HG03066 (cell line): ENCODE results near the gene RFX1.
"Not testable (repeated sequence)": the region's sequence is repeated elsewhere in the genome, so short reads cannot be mapped to it uniquely, and the experiment has no call there.

ENCODE experiments used
- ATAC-seq: cut with Tn5 transposase; IDR thresholded peaks from one replicate; pipeline ENCODE4 v1.9.1; 2021; ENCODE audit warnings: low read depth; ENCODE audit not compliant: unreplicated experiment

RFX1 gene

GRCh38 chr19:14027856-14028450 is 21.8 kb upstream of the RFX1 start, which contains the start of gene RLN3:
Gene RLN3, plus strand, starts transcription at chr19:14028148. Its CDS starts 57 bp downstream, at chr19:14028205.
- ATAC-seq = no peak

DNA sequence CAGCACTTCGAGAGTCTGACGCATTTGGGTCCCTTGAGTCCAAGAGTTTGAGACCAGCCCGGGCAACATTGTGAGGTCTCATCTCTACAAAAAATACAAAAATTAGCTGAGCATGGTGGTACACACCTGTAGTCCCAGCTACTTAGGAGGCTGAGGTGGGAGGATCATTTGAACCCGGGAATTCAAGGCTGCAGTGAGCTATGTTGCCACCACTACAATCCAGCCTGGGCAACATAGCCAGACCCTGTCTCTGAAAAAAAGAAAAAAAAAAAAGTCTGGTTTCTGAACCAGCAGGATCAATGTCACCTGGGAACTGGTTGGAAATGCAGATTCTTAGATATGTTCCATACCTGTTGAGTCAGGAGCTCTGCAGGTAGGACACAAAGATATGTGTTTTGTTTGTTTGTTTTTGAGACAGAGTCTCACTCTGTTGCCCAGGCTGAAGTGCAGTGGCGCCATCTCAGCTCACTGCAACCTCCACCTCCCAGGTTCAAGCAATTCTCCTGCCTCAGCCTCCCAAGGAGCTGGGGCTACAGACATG is 20.6 kb upstream of the RFX1 start:
- ATAC-seq = not testable (repeated sequence)

DNA sequence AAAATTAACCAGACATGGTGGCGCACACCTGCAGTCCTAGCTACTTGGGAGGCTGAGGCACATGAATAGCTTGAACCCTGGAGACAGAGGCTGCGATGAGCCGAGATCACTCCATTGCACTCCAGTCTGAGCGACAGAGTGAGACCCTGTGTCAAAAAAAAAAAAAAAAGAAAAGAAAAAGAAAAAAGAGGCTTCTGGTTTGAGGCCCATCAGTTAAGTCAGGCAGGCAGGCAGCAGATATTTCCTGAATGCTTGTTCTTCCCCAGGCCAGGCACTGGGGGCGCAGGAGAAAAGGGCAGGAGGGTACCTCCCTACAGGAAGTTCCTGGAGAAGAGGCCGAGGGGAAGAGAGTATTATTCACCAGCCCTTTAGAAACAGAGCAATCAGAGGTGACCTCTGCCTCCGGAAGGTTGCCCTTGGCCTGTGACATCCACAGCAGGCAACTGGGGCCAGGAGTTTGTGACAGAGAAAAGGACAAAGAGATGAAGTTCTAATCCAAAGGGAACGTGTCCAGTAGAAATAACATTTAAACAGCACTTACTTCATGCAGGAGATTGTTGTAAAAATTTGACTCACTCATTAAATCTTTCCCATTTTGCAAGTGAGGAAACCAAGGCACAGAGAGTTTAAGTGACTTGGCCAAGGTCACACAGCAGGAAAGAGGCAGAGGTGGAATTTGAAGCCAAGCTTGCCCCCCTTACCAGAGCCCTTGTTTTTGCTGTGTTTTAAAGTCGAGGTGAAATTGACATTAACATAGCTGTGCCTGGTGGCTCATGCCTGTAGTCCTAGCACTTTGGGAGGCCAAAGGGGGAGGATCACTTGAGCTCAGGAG is 17.5 kb upstream of the RFX1 start:
- ATAC-seq = no peak

DNA sequence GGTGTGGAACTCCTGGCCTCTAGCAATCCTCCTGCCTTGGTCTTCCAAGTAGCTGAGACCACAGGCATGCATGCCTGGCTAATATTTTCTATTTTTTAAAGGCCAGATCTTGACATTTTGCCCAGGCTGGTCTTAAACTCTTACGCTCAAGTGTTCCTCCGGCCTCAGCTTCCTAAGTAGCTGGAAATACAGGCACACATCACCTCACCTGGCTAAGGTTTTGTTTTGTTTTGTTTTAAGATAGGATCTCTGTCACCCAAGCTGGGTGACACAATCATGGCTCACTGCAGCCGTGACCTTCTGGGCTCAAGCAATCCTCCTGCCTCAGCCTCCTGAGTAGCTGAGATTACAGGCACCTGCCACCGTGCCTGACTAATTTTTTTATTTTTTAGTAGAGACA is 16.3 kb upstream of the RFX1 start:
- ATAC-seq = no peak

DNA sequence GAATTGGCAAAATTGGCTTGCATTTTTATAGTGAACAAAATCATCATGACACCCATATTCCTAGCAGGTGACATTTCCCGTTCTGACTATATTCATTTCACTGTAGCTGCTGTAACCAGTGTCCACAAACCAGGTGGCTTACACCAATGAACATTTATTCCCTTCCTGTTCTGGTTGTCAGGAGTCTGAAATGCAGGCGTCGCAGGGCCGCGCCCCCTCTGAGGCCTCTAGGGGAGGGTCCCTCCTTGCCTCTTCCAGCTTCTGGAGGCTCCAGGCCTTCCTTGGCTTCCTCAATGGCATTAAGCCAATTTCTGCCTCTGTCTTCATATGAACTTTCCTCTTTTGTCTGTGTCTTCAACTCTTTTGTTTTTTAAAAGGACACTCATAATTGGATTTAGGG is 15.4 kb upstream of the RFX1 start:
- no peak for ATAC-seq

DNA sequence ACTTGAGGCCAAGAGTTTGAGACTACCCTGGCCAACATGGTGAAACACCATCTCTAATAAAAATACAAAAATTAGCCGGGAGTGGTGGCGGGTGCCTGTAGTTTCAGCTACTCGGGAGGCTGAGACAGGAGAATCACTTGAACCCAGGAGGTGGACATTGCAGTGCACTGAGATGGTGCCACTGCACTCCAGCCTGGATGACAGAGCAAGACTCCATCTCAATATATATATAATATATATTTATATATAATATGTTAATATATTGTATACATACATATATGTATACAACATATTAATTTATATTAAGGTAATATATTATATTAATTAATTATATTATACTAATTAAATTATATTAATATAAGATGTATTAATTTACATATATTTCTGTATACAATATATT is 13.6 kb upstream of the RFX1 start:
- ATAC-seq = not testable (repeated sequence)

- no peak for ATAC-seq
These were observed 13.0 kb upstream of the RFX1 start for GRCh38 chr19:14019100-14019499.

DNA sequence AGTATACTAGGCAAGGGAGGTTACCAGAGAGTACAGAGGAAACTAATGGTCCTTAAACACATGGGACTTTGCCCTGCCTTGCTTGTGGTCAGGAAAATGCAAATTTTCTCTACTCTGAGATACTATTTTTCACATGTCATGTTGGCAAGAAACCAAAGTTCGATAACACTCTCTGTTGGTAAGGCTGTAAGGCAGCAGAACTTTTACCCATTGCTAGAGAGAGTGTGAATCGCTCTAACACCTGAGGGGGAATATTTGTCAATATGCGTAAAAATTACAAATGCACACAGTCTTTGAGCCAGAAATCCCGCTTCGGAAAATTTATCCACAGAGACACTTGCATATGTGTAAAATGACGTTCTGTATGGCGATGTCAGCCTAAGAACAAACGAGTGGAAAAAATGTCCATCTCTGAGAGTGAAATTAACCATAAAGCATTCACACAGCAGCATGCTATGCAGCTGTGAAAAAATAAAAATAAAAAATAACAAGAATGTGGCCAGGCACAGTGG is 9.5 kb upstream of the RFX1 start:
- peak; percentile 74 for ATAC-seq

DNA sequence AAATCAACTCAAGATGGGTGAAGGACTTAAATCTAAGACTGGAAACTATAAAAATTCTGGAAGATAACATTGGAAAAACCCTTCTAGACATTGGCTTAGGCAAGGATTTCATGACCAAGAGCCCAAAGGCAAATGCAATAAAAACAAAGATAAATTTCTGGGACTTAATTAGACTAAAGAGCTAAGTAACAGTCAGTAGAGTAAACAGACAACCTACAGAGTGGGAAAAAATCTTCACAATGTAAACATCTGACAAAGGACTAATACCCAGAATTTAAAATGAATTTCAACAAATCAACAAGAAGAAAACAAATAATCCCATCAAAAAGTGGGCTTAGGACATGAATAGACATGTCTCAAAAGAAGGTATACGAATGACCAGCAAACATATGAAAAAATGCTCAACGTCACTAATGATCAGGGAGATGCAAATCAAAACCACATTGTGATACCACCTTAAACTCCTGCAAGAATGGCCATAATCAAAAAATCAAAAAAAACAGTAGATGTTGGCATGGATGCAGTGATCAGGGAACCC is 6.3 kb upstream of the RFX1 start:
- ATAC-seq = no peak

- peak; percentile 25 for ATAC-seq
These were observed 844 bp upstream of the RFX1 start for GRCh38 chr19:14006766-14007562.

DNA sequence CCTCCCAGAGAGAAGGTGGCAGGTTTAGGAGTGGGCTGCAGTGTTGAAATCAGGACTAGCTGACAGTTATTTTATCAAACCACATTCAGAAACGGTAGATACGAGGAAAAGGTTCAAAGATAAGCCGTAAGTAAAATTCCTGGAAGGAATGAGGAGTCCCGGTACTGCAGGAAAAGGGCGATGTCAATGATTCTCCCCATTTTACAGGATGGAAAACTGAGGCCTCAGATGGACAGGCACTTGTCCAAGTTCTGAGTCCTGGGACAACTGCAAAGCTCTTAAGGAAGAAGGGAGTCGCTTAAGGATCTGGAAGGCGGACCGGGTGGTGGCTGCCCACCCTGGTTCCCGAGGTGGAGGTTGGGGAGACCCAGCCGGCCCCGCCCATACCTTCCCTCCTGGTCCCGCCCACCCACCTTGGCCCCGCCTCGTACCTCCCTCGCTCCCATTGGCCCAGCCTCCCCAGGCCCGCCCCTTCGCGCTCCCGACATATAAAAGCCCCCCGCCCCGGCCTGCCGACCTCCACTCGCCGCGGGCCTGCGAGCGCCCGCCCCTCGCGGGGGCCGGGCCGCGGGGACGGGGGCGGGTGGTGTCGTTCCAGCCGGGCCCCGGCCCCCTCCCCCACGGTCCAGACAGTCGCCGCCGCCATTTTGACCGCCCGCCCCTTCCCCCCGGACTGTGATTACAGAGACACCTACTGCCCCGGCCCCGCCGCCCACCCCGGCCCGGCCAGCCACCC is 603 bp downstream of the RFX1 start:
- ATAC-seq = peak; percentile 29

- ATAC-seq = no peak
These were observed 1.3 kb downstream of the RFX1 start for GRCh38 chr19:14004619-14005348.

DNA sequence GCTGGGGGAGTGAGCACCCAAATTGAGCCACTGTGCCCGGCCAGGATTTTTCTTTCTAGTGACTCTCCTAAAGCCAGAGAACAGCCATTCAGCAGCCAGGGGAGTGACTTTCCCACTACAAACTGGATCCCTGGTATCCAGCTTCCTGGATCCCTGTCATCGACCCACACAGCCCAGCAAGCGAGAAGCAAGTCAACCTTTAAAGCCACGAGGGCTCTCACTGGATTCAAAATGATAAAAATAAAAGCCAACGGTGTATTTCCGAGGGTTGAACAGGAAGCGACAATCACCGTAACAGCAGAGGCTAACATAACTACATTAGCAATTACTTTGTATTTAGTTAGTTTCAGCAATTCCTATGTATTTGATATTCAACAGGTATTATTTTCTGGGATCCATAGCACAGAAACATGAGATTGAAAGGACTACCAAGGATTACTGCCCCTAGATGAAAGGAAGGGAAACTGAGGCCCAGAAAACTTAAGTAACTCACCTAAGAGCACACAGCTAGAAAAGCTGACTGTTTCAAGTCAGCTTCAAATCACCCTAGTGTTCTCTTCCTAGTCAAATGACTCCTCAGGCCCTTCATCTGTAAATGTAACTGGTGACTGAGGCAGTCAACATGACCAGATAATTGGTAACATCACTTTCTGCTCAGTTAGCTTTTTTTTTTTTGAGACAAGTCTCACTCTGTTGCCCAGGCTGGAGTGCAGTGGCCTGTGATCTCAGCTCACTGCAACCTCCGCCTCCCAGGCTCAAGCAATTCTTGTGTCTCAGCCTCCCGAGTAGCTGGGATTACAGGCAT is 2.7 kb downstream of the RFX1 start:
- no peak for ATAC-seq

- ATAC-seq = no peak
These were observed 3.4 kb downstream of the RFX1 start for GRCh38 chr19:14002571-14003250.

DNA sequence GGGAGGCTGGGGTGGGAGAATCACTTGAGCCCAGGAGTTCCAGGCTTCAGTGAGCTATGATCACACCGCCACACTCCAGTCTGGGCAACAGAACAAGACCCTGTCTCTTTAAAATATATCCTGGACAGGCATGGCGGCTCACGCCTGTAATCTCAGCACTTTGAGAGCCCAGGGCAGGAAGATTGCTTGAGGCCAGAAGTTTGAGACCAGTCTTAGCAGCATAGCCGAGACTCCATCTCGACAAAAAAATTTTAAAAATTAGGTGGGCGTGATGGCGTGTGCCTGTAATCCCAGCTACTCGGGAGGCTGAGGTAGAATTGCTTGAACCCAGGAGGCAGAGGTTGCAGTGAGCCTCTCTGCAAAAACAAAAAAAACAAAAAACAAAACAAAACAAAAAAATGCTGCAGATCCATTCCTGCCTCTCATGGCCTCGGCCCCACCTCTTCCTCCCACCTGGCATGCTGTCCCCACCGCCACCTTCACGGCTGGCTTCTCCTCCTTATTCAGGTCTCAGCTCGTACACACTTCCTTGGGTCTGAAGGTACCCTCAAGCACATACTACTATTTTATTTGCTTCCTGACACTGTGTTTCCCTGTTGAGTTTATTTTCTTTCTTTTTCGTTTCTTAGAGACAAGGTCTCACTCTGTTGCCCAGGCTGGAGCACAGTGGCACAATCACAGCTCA is 5.3 kb downstream of the RFX1 start:
- ATAC-seq = no peak

DNA sequence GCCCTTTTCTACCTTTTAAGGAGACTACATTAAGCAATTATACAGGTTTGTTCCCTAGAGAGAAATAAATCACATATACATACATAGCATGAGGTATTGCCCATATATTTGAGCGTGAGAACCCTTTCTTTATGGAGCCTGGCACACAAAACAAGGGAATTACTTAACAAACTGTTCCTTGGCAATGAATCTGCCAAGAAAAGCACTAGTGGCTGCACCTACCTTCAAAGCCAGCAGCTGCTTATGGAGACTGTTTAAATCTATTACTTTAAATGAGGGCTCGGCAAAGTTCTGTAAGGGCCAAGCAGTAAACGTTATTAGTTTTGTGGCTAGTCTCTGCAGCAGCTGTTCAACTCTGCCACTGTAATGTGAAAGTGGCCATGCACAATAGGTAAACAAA is 7.0 kb downstream of the RFX1 start:
- ATAC-seq = no peak

GRCh38 chr19:13998426-13998825 is 7.7 kb downstream of the RFX1 start:
- no peak for ATAC-seq
